H1 (cell line): Measurements from ENCODE around the gene ILK. TPM values are rescaled to one million over a fixed set of nuclear protein-coding genes. Genes with fewer than 3 reads are reported as not detected.

ENCODE experiments used
- CEBPB ChIP-seq: IDR thresholded peaks from 2 replicates; pipeline ENCODE4 v1.6.1; 2012; ENCODE audit warnings: low read depth, low read length
- SRF ChIP-seq: IDR thresholded peaks from 2 replicates; pipeline ENCODE4 v1.6.1; 2011; ENCODE audit warnings: mild to moderate bottlenecking, low read depth, low read length, moderate library complexity
- polyA plus RNA-seq, 7 experiments: library from polyadenylated mRNA; depleted of rRNA in 3 of 7; stranded (reverse) in 5 of 7; unstranded in 2 of 7; fragments of >200 nt in 5 of 7; fragments of 200-250 nt in 2 of 7; gene quantifications; 1 replicate in 5 of 7; 2 replicates in 1 of 7; 4 replicates in 1 of 7; pipeline versions ENCODE4 v1.2.1 to v1.2.3, GENCODE V29; 2011 to 2013; ENCODE audit warnings: missing spikeins in 2 of 7, mixed read lengths in 2 of 7
- total RNA-seq: library from RNA; stranded (reverse); fragmentation: NEBNext Ultra II Directional; extraction: Animal tissue kit (Norgen Biotek cat#: 25700); gene quantifications from 2 replicates; pipeline ENCODE4 v1.2.1, GENCODE V29; 2021

Gene ILK
- total and polyA plus RNA-seq, 2 of the 8 experiments (the other 6 are each of a cell fraction or from before 2014, with no cell fraction given) = 91.4 to 132 TPM

GRCh38 chr11:6650980-6651379 lies 47.4 kb downstream of the ILK start (continued):
- TF ChIP-seq SRF = no peak
- no peak for TF ChIP-seq CEBPB
